Coronary artery (tissue), 2 donors: ENCODE results near the gene CTSO.

Source experiments
- DNase-seq: peaks from one replicate; pipeline ENCODE4 v3.0.0-alpha.2; 2017; ENCODE audit warnings: low spot score
- H3K27ac ChIP-seq, 2 donors: fragments of 200-600 bp; sonication (generic); one replicate each; pipeline ENCODE4 v1.5.1; 2016 to 2019
- H3K4me3 ChIP-seq: fragments of 200-600 bp; sonication (generic); 2 replicates; pipeline ENCODE4 v1.5.1; 2016; ENCODE audit warnings: mild to moderate bottlenecking, moderate library complexity
- CTCF ChIP-seq: fragments of 200-600 bp; sonication (generic); IDR thresholded peaks from one replicate; pipeline ENCODE4 v1.5.1; 2019; ENCODE audit warnings: antibody characterized with exemption

Gene CTSO

GRCh38 chr4:155930330-155930729 is 23.3 kb downstream of the CTSO start:
- TF ChIP-seq CTCF: no peak
- no peak for DNase-seq
- no peak overlapping the region for H3K4me3 ChIP-seq
- H3K27ac ChIP-seq: no peak overlapping the region

- DNase-seq: no peak
- H3K4me3 ChIP-seq: no peak overlapping the region
- no peak for TF ChIP-seq CTCF
- H3K27ac ChIP-seq: no peak overlapping the region
Measured at GRCh38 chr4:155929833-155930232, 23.8 kb downstream of the CTSO start.

GRCh38 chr4:155924637-155925036 is 29.0 kb downstream of the CTSO start:
- no peak overlapping the region for H3K4me3 ChIP-seq
- no peak for DNase-seq
- H3K27ac ChIP-seq: no peak overlapping the region
- no peak for TF ChIP-seq CTCF

DNA sequence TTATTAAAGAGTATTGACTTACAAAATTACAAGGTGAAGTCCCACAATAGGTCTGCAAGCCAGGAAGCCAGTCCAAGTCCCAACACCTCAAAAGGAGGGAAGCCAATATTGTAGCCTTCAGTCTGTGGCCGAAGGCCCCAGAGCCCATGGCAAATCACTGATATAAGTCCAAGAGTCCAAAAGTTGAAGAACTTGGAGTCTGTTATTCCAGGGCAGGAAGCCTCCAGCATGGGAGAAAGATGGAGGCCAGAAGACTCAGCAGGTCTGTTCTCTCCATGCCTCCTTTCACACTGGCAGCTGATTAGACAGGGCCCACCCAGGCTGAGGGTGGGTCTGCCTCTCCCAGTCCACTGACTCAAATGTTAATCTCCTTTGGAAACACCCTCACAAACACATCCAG is 32.1 kb downstream of the CTSO start:
- no peak for DNase-seq
- no peak overlapping the region for H3K27ac ChIP-seq
- no peak overlapping the region for H3K4me3 ChIP-seq
- no peak for TF ChIP-seq CTCF

DNA sequence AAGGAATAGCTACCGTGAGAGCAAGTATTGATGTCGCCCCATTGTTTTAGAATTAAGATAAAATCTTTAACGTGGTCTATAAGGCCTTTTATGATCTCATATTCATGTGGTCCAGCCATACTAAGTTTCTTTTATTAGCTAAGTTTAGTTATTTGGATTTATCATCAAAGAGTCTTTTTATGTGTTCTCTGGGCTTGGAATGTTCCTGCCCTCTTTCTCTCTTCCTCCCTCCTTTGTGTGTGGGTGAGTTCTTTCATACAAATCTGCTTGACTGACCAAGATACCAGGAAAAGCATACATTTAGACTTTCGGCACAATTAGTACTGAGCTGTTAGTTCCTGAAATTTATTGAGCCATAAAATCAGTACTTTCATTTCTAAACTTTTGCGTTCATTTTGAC is 38.9 kb downstream of the CTSO start:
- TF ChIP-seq CTCF: no peak
- DNase-seq: no peak
- no peak overlapping the region for H3K27ac ChIP-seq
- H3K4me3 ChIP-seq: no peak overlapping the region

DNA sequence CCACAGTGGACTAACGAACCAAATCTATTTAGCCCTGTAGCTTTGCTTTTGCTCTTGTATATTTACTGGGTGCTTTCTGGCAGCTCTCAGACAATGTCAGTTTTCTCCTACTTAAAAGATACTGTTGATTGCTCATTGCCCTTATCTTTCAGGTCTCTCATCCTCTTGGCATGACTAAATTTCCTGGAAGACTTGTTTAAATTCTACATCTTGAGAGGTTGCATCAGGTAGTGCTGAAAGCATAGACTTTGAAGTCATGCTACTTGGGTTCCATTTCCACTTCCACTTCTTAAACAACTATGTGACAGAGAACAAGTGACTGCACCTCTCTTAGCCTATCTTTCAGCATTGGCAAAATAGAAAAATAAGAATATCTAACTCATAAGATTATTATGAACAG is 41.8 kb downstream of the CTSO start:
- no peak for TF ChIP-seq CTCF
- DNase-seq: no peak
- no peak overlapping the region for H3K27ac ChIP-seq
- H3K4me3 ChIP-seq: no peak overlapping the region

DNA sequence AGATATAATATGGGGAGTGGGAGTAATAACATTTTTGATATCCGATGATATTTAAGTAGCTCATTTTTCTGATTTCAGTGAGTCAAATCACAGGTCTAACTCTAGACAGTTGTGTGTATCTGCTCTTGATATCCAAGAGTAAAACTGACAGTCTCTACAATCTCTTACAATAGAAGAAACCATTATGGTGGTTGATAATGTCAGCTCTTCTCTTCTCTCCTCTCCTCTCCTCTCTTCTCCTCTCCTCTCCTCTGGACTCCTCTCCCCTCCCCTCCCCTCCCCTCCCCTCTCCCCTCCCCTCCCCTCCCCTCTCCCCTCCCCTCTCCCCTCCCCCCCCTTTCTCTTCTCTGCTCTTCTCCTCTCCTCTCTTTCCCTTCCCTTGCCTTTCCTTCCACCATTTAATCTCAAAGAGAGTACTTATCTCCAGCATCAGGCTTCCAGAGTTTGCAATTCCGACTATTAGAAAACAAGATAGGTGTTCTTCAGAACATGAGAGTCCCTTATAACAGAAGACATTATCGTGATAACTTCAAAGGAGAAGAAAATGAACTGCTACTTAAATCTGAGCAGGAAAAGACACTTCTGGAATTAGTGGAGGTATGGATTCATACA is 43.9 kb downstream of the CTSO start:
- no peak overlapping the region for H3K4me3 ChIP-seq
- no peak for DNase-seq
- TF ChIP-seq CTCF: no peak
- no peak overlapping the region for H3K27ac ChIP-seq
